ENCODE measurements around the gene SNAPC2. TPM values are rescaled to one million over a fixed set of nuclear protein-coding genes. Genes with fewer than 3 reads are reported as not detected.

SNAPC2 gene
- total RNA-seq, 6 donors from 2014 or later, result 5.2 to 28.0 (median 19.2) TPM

- DNase-seq, result peak in 1 of 2 donors; percentile 66
- WGBS, 2 donors, result 94 to 96% methylated on average over 24 to 31 of the region's 31 CpGs
- peak overlapping the region in 2 of 4 donors; percentile 91 to 92 for H3K27ac ChIP-seq
- H3K4me3 ChIP-seq, result peak overlapping the region in 1 of 4 donors; percentile 86
- peaks cover 0 to 27% (median 10%) of the 10 kb centered on the region in 4 donors for H3K27me3 ChIP-seq
- no peak for ATAC-seq (ENCODE audit: low FRiP score in 2 of 2)
- no peak for TF ChIP-seq POLR2A (IDR thresholded peaks at IDR 0.05)
- no peak for TF ChIP-seq POLR2AphosphoS5 (IDR thresholded peaks at IDR 0.05)
- TF ChIP-seq EP300 (IDR thresholded peaks at IDR 0.05), result no peak
- TF ChIP-seq, protein P1, sequence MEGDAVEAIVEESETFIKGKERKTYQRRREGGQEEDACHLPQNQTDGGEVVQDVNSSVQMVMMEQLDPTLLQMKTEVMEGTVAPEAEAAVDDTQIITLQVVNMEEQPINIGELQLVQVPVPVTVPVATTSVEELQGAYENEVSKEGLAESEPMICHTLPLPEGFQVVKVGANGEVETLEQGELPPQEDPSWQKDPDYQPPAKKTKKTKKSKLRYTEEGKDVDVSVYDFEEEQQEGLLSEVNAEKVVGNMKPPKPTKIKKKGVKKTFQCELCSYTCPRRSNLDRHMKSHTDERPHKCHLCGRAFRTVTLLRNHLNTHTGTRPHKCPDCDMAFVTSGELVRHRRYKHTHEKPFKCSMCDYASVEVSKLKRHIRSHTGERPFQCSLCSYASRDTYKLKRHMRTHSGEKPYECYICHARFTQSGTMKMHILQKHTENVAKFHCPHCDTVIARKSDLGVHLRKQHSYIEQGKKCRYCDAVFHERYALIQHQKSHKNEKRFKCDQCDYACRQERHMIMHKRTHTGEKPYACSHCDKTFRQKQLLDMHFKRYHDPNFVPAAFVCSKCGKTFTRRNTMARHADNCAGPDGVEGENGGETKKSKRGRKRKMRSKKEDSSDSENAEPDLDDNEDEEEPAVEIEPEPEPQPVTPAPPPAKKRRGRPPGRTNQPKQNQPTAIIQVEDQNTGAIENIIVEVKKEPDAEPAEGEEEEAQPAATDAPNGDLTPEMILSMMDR (IDR thresholded peaks at IDR 0.05), result no peak
- peaks cover 40 to 73% (median 54%) of the 10 kb centered on the region in 4 donors for H3K4me1 ChIP-seq
- H3K36me3 ChIP-seq, result peaks cover 0 to 22% (median 14%) of the 10 kb centered on the region in 4 donors
- no peaks in the 10 kb centered on the region for H3K9me3 ChIP-seq
These were observed 2.1 kb downstream of the SNAPC2 start for GRCh38 chr19:7921967-7922835.

GRCh38 chr19:7922836-7923195, 2.7 kb downstream of the SNAPC2 start:
- no peak for DNase-seq

GRCh38 chr19:7923295-7924191, 3.4 kb downstream of the SNAPC2 start:
- no peaks in the 10 kb centered on the region for H3K9me3 ChIP-seq
- WGBS, 2 donors, result 87 to 89% methylated on average over 24 to 30 of the region's 31 CpGs
- ATAC-seq (ENCODE audit: low FRiP score in 2 of 2), result no peak
- no peak overlapping the region for H3K4me3 ChIP-seq
- peak in 1 of 2 donors; percentile 74 for DNase-seq
- H3K27ac ChIP-seq, result no peak overlapping the region
- peaks cover 0 to 13% (median 4%) of the 10 kb centered on the region in 4 donors for H3K27me3 ChIP-seq
- peaks cover 0 to 22% (median 14%) of the 10 kb centered on the region in 4 donors for H3K36me3 ChIP-seq
- TF ChIP-seq, protein P1 (IDR thresholded peaks at IDR 0.05), result no peak
- no peak for TF ChIP-seq POLR2AphosphoS5 (IDR thresholded peaks at IDR 0.05)
- no peak for TF ChIP-seq POLR2A (IDR thresholded peaks at IDR 0.05)
- TF ChIP-seq EP300 (IDR thresholded peaks at IDR 0.05), result no peak
- H3K4me1 ChIP-seq, result peaks cover 31 to 60% (median 43%) of the 10 kb centered on the region in 4 donors

More at GRCh38 chr19:7922836-7923195, 2.7 kb downstream of the SNAPC2 start:
- Histone ChIP-seq H3K4me3 (no peak overlapping the region), H3K36me3 (peaks cover 0 to 22% (median 14%) of the 10 kb centered on the region in 4 donors), H3K9me3 (no peaks in the 10 kb centered on the region), H3K27me3 (peaks cover 0 to 20% (median 6%) of the 10 kb centered on the region in 4 donors), H3K27ac (no peak overlapping the region), H3K4me1 (peaks cover 34 to 67% (median 48%) of the 10 kb centered on the region in 4 donors)
- WGBS, 2 donors, result 87 to 93% methylated on average over 6 to 8 of the region's 8 CpGs
- ATAC-seq (ENCODE audit: low FRiP score in 2 of 2), result no peak
- TF ChIP-seq POLR2A (IDR thresholded peaks at IDR 0.05) (no peak), POLR2AphosphoS5 (IDR thresholded peaks at IDR 0.05) (no peak), EP300 (IDR thresholded peaks at IDR 0.05) (no peak)
- TF ChIP-seq, protein P1 (IDR thresholded peaks at IDR 0.05), result no peak

GRCh38 chr19:7924241-7924640, 4.1 kb downstream of the SNAPC2 start:
- ATAC-seq (ENCODE audit: low FRiP score in 2 of 2) (no peak), DNase-seq (no peak)
- Histone ChIP-seq H3K4me3 (no peak overlapping the region), H3K4me1 (peaks cover 31 to 54% (median 43%) of the 10 kb centered on the region in 4 donors), H3K9me3 (no peaks in the 10 kb centered on the region), H3K27me3 (peaks cover 0 to 6% (median 0%) of the 10 kb centered on the region in 4 donors), H3K36me3 (peaks cover 0 to 22% (median 14%) of the 10 kb centered on the region in 4 donors), H3K27ac (no peak overlapping the region)
- TF ChIP-seq EP300 (IDR thresholded peaks at IDR 0.05) (no peak), POLR2AphosphoS5 (IDR thresholded peaks at IDR 0.05) (no peak), POLR2A (IDR thresholded peaks at IDR 0.05) (no peak)
- TF ChIP-seq, protein P1 (IDR thresholded peaks at IDR 0.05), result no peak
- 78 to 85% methylated on average over 12 of the region's 12 CpGs for WGBS, 2 donors

Measured in upper lobe of left lung (tissue), 6 donors.